Activated CD8-positive, alpha-beta memory T cell treated with anti-CD3 and anti-CD28 coated beads for 36 hours (primary cell): ENCODE results near the gene ABHD16A. TPM values are rescaled to one million over a fixed set of nuclear protein-coding genes. Genes with fewer than 3 reads are reported as not detected.

ENCODE experiments used
- CTCF ChIA-PET: fragments of 350-600 bp; sonication (Branson Sonifier 250); formaldehyde crosslinking; loops from one replicate; lab custom pipeline; 2021; ENCODE audit warnings: antibody characterized with exemption; lab: Charles Lee
- POLR2A ChIA-PET: fragments of 350-600 bp; sonication (Branson Sonifier 250); formaldehyde crosslinking; loops from one replicate; lab custom pipeline; 2021; ENCODE audit warnings: antibody characterized with exemption; lab: Charles Lee
- total RNA-seq, 2 experiments: library from RNA; stranded (reverse); gene quantifications; one replicate each; pipeline ENCODE4 v1.2.3, GENCODE V29; 2021

The ABHD16A gene
- total RNA-seq, 2 experiments from 2014 or later = 30.1 to 32.0 TPM

- ChIA-PET CTCF (interaction anchor here (0.7 to 2.8 kb wide), 5 partner anchors 13 to 1542 kb away, joined by 3 to 9 read pairs (median 3); partner anchors contain the start of gene B3GALT4), POLR2A (interaction anchor here (0.6 to 0.7 kb wide), 5 partner anchors 13 to 210 kb away, joined by 3 to 5 read pairs (median 4); partner anchors contain the start of genes HSPA1A, HSPA1B and HSPA1L)
These were observed 31.8 kb upstream of the ABHD16A start for GRCh38 chr6:31734821-31735406.

GRCh38 chr6:31734247-31734820 is 31.2 kb upstream of the ABHD16A start:
- CTCF ChIA-PET = interaction anchor here (1.0 to 2.8 kb wide), 3 partner anchors 13 to 40 kb away, joined by 3 to 9 read pairs (median 8); no protein-coding TSS in a partner anchor
- POLR2A ChIA-PET = no interaction called here

- POLR2A ChIA-PET = no interaction called here
These were observed 30.6 kb upstream of the ABHD16A start for GRCh38 chr6:31733734-31734133.

GRCh38 chr6:31732029-31732428 is 28.9 kb upstream of the ABHD16A start:
- ChIA-PET POLR2A (no interaction called here), CTCF (interaction anchor here (1.6 kb wide), 1 partner anchor 64 kb away, joined by 4 read pairs; the partner anchor contains the start of gene VARS1)

More at GRCh38 chr6:31733734-31734133, 30.6 kb upstream of the ABHD16A start:
- CTCF ChIA-PET = interaction anchor here (2.6 to 2.8 kb wide), 2 partner anchors 36 to 40 kb away, joined by 8 to 9 read pairs; no protein-coding TSS in a partner anchor

- CTCF ChIA-PET = interaction anchor here (0.7 to 5.1 kb wide), 7 partner anchors 9 to 77 kb away, joined by 3 to 46 read pairs (median 7); partner anchors contain the start of genes LSM2, LY6G6D and MSH5
- POLR2A ChIA-PET = interaction anchor here (1.1 to 2.0 kb wide), 3 partner anchors 8 to 85 kb away, joined by 3 to 7 read pairs (median 5); partner anchors contain the start of genes HSPA1A, HSPA1L and MSH5
These were observed 27.5 kb upstream of the ABHD16A start for GRCh38 chr6:31730631-31731086.

- POLR2A ChIA-PET = interaction anchor here (1.1 to 2.0 kb wide), 3 partner anchors 8 to 85 kb away, joined by 3 to 7 read pairs (median 5); partner anchors contain the start of genes HSPA1A, HSPA1L and MSH5
- CTCF ChIA-PET = interaction anchor here (0.7 to 5.1 kb wide), 17 partner anchors 9 to 181 kb away, joined by 3 to 46 read pairs (median 4); partner anchors contain the start of genes C6orf47, HSPA1B, LSM2 and LY6G5C
These were observed 27.0 kb upstream of the ABHD16A start for GRCh38 chr6:31729979-31730630.

- ChIA-PET CTCF (interaction anchor here (0.7 to 5.1 kb wide), 16 partner anchors 10 to 182 kb away, joined by 3 to 46 read pairs (median 4); partner anchors contain the start of genes C6orf47, HSPA1B, LSM2 and LY6G5C), POLR2A (interaction anchor here (1.1 to 2.0 kb wide), 3 partner anchors 9 to 86 kb away, joined by 3 to 7 read pairs (median 5); partner anchors contain the start of genes HSPA1A, HSPA1L and MSH5)
These were observed 26.4 kb upstream of the ABHD16A start for GRCh38 chr6:31729515-31729978.

- ChIA-PET POLR2A (interaction anchor here (2.0 kb wide), 1 partner anchor 86 kb away, joined by 5 read pairs; the partner anchor contains the start of genes HSPA1A and HSPA1L), CTCF (interaction anchor here (0.8 to 5.1 kb wide), 16 partner anchors 11 to 183 kb away, joined by 3 to 46 read pairs (median 4); partner anchors contain the start of genes C6orf47, HSPA1B, LY6G5C and LY6G6D)
These were observed 25.8 kb upstream of the ABHD16A start, which contains the start of gene DDAH2 for GRCh38 chr6:31728767-31729514. Gene DDAH2, minus strand, starts transcription at chr6:31729299. Its CDS starts 138 bp downstream, at chr6:31729161.

- POLR2A ChIA-PET = no interaction called here
- CTCF ChIA-PET = interaction anchor here (0.6 to 5.1 kb wide), 9 partner anchors 12 to 108 kb away, joined by 3 to 46 read pairs (median 5); partner anchors contain the start of genes LY6G5C, MSH5 and VARS1
These were observed 24.9 kb upstream of the ABHD16A start for GRCh38 chr6:31727717-31728671.

GRCh38 chr6:31727034-31727716 is 24.1 kb upstream of the ABHD16A start:
- POLR2A ChIA-PET = no interaction called here

GRCh38 chr6:31725502-31726350 is 22.6 kb upstream of the ABHD16A start:
- CTCF ChIA-PET = interaction anchor here (0.7 kb wide), 1 partner anchor 65 kb away, joined by 4 read pairs; no protein-coding TSS in a partner anchor
- POLR2A ChIA-PET = interaction anchor here (0.5 to 0.6 kb wide), 2 partner anchors 13 to 79 kb away, joined by 3 read pairs; no protein-coding TSS in a partner anchor

More at GRCh38 chr6:31727034-31727716, 24.1 kb upstream of the ABHD16A start:
- CTCF ChIA-PET = interaction anchor here (0.6 to 5.1 kb wide), 4 partner anchors 12 to 69 kb away, joined by 3 to 46 read pairs (median 12); partner anchors contain the start of genes MSH5 and VARS1

GRCh38 chr6:31723980-31724691 is 21.0 kb upstream of the ABHD16A start:
- ChIA-PET CTCF (interaction anchor here (0.6 to 0.8 kb wide), 2 partner anchors 26 to 95 kb away, joined by 3 read pairs; no protein-coding TSS in a partner anchor), POLR2A (no interaction called here)

GRCh38 chr6:31723245-31723979 is 20.3 kb upstream of the ABHD16A start, which contains the start of gene MPIG6B:
Gene MPIG6B, plus strand, starts transcription at chr6:31723373. Its CDS starts 11 bp downstream, at chr6:31723384.
- CTCF ChIA-PET = interaction anchor here (0.7 kb wide), 1 partner anchor 143 kb away, joined by 3 read pairs; no protein-coding TSS in a partner anchor
- POLR2A ChIA-PET = no interaction called here
